H1 (cell line): ENCODE measurements around the gene HNRNPH2. TPM values are rescaled to one million over a fixed set of nuclear protein-coding genes. Genes with fewer than 3 reads are reported as not detected.

Source experiments
- ATF2 ChIP-seq: IDR thresholded peaks from 2 replicates; pipeline ENCODE4 v1.6.1; 2012; ENCODE audit warnings: low read length, inconsistent platforms
- BRCA1 ChIP-seq: IDR thresholded peaks from 2 replicates; pipeline ENCODE4 v1.6.1; 2012; ENCODE audit warnings: low read depth, low read length, improper control_type of control experiment
- CHD7 ChIP-seq: fragments of 300-600 bp; sonication (generic); IDR thresholded peaks from 2 replicates; pipeline ENCODE4 v1.7.1; 2012; ENCODE audit warnings: low read length, moderate library complexity, mild to moderate bottlenecking, inconsistent platforms; ENCODE audit not compliant: insufficient replicate concordance
- EP300 ChIP-seq, 2 experiments: IDR thresholded peaks; 1 replicate in 1 of 2; 2 replicates in 1 of 2; pipeline ENCODE4 v1.6.1; 2011 to 2012; ENCODE audit warnings: low read depth in 2 of 2, low read length in 2 of 2, mild to moderate bottlenecking in 2 of 2, borderline replicate concordance in 1 of 2, inconsistent platforms in 1 of 2, moderate library complexity in 1 of 2
- EZH2 ChIP-seq: fragments of 200-600 bp; sonication (generic); IDR thresholded peaks from 2 replicates; pipeline ENCODE4 v1.7.1; 2012; ENCODE audit warnings: low read depth, mild to moderate bottlenecking, moderate library complexity, low read length, inconsistent platforms; ENCODE audit not compliant: severe bottlenecking
- POLR2A ChIP-seq, 2 experiments: IDR thresholded peaks; 1 replicate in 1 of 2; 2 replicates in 1 of 2; pipeline ENCODE4 v1.6.1; 2011; ENCODE audit warnings: low read depth in 2 of 2, low read length in 2 of 2, mild to moderate bottlenecking in 2 of 2; ENCODE audit errors: control extremely low read depth in 1 of 2
- POLR2AphosphoS5 ChIP-seq: IDR thresholded peaks from 2 replicates; pipeline ENCODE4 v1.6.1; 2011; ENCODE audit warnings: low read depth, low read length
- RFX5 ChIP-seq: IDR thresholded peaks from 2 replicates; pipeline ENCODE4 v1.6.1; 2011; ENCODE audit warnings: low read depth, low read length, improper control_type of control experiment, borderline replicate concordance
- USF2 ChIP-seq: IDR thresholded peaks from 2 replicates; pipeline ENCODE4 v1.6.1; 2011; ENCODE audit warnings: low read length, improper control_type of control experiment
- polyA plus RNA-seq, 7 experiments: library from polyadenylated mRNA; depleted of rRNA in 3 of 7; stranded (reverse) in 5 of 7; unstranded in 2 of 7; fragments of >200 nt in 5 of 7; fragments of 200-250 nt in 2 of 7; gene quantifications; 1 replicate in 5 of 7; 2 replicates in 1 of 7; 4 replicates in 1 of 7; pipeline versions ENCODE4 v1.2.1 to v1.2.3, GENCODE V29; 2011 to 2013; ENCODE audit warnings: missing spikeins in 2 of 7, mixed read lengths in 2 of 7
- total RNA-seq: library from RNA; stranded (reverse); fragmentation: NEBNext Ultra II Directional; extraction: Animal tissue kit (Norgen Biotek cat#: 25700); gene quantifications from 2 replicates; pipeline ENCODE4 v1.2.1, GENCODE V29; 2021

HNRNPH2 gene
- total and polyA plus RNA-seq, 2 of the 8 experiments (the other 6 are each of a cell fraction or from before 2014, with no cell fraction given): 27.7 to 66.7 TPM

- TF ChIP-seq CHD7 (no peak), EP300 (IDR thresholded peaks at IDR 0.05; ENCODE audit: borderline replicate concordance in 1 of 2, low read depth in 2 of 2, low read length in 2 of 2) (no peak), BRCA1 (no peak), POLR2A (IDR thresholded peaks at IDR 0.05; ENCODE audit: control extremely low read depth in 1 of 2, low read depth in 2 of 2, low read length in 2 of 2) (no peak; a peak in 1 of 3 replicates), ATF2 (no peak), USF2 (no peak), EZH2 (no peak), RFX5 (no peak), POLR2AphosphoS5 (no peak)
Measured at GRCh38 chrX:101409043-101409442, 1.0 kb downstream of the HNRNPH2 start (continued).
